Endothelial cell of umbilical vein (primary cell): ENCODE results near the gene SMIM14. TPM values are rescaled to one million over a fixed set of nuclear protein-coding genes. Genes with fewer than 3 reads are reported as not detected.
A peak's percentile ranks its signal among the peaks of the same experiment; 100 is the strongest.

Experiments
- BruUV-seq: library from RNA; stranded (reverse); fragments of 400-500 nt; replicated peaks from 2 replicates; lab custom pipeline; 2021; lab: Mats Ljungman, UMichigan
- CTCF ChIA-PET: fragments of 300-600, 350-600 bp; sonication (Branson Sonifier 250); formaldehyde crosslinking; loops from one replicate; lab custom pipeline; 2021; ENCODE audit warnings: antibody characterized with exemption, inconsistent platforms; lab: Charles Lee
- POLR2A ChIA-PET: fragments of 300-600, 350-600 bp; sonication (Branson Sonifier 250); formaldehyde crosslinking; loops from one replicate; lab custom pipeline; 2021; ENCODE audit warnings: antibody characterized with exemption, inconsistent platforms; lab: Charles Lee
- DNase-seq: peaks from one replicate; pipeline ENCODE4 v3.0.0-alpha.2; 2011; ENCODE audit warnings: low read depth, low spot score
- FAIRE-seq: peaks from 2 replicates; lab custom pipeline; 2011; peaks lifted over from hg19 to GRCh38; lab: Jason Lieb, UNC
- H2AFZ ChIP-seq: 2 replicates; pipeline ENCODE4 v1.6.0; 2012; ENCODE audit warnings: low read depth, low read length, control low read depth, inconsistent platforms
- H3K27ac ChIP-seq: 2 replicates; pipeline ENCODE4 v1.5.1; 2011; ENCODE audit warnings: low read depth, mild to moderate bottlenecking, control low read depth, low read length, moderate library complexity; ENCODE audit not compliant: insufficient read depth
- H3K27me3 ChIP-seq, 2 experiments: 2 replicates each; pipeline versions ENCODE4 v1.6.0 to v1.6.1; 2011; ENCODE audit warnings: low read length in 2 of 2, mixed read lengths in 1 of 2; ENCODE audit not compliant: control insufficient read depth in 2 of 2, insufficient read depth in 2 of 2
- H3K36me3 ChIP-seq, 2 experiments: 2 replicates in 1 of 2; 3 replicates in 1 of 2; pipeline ENCODE4 v1.5.1; 2011; ENCODE audit warnings: low read length in 2 of 2, mild to moderate bottlenecking in 1 of 2, moderate library complexity in 1 of 2; ENCODE audit not compliant: control insufficient read depth in 2 of 2, insufficient read depth in 2 of 2; ENCODE audit errors: extremely low read depth in 1 of 2
- H3K4me1 ChIP-seq: 3 replicates; pipeline ENCODE4 v1.5.1; 2011; ENCODE audit warnings: mild to moderate bottlenecking, low read length; ENCODE audit not compliant: control insufficient read depth, insufficient read depth; ENCODE audit errors: extremely low read depth
- H3K4me2 ChIP-seq: 2 replicates; pipeline ENCODE4 v1.6.1; 2011; ENCODE audit warnings: low read length, control low read depth, mixed read lengths; ENCODE audit not compliant: insufficient read depth
- H3K4me3 ChIP-seq, 3 experiments: fragments of 200-600 bp in 1 of 3; sonication (generic), shearing (Covaris generic) in 1 of 3; replicated peaks in 1 of 3; 2 replicates each; pipeline ENCODE4 v1.5.1; 2011 to 2016; ENCODE audit warnings: control low read depth in 3 of 3, low read length in 3 of 3, mild to moderate bottlenecking in 2 of 3, inconsistent platforms in 1 of 3, low read depth in 1 of 3, moderate library complexity in 1 of 3; ENCODE audit not compliant: insufficient read depth in 1 of 3
- H3K79me2 ChIP-seq: 2 replicates; pipeline ENCODE4 v1.6.0; 2012; ENCODE audit warnings: low read length, inconsistent platforms; ENCODE audit not compliant: control insufficient read depth, insufficient read depth
- H3K9ac ChIP-seq: replicated peaks from 2 replicates; pipeline ENCODE3; 2011; ENCODE audit warnings: low read length, control low read depth; ENCODE audit not compliant: insufficient read depth; ENCODE audit errors: extremely low read depth
- H3K9me1 ChIP-seq: replicated peaks from 3 replicates; pipeline ENCODE4 v1.6.0; 2011; ENCODE audit warnings: mild to moderate bottlenecking, low read length; ENCODE audit not compliant: control insufficient read depth, insufficient read depth; ENCODE audit errors: extremely low read depth
- H3K9me3 ChIP-seq: replicated peaks from 2 replicates; pipeline ENCODE4 v1.5.1; 2012; ENCODE audit warnings: low read length, inconsistent platforms; ENCODE audit not compliant: control insufficient read depth, insufficient read depth
- H4K20me1 ChIP-seq: replicated peaks from 2 replicates; pipeline ENCODE3; 2011; ENCODE audit warnings: mild to moderate bottlenecking, low read length; ENCODE audit not compliant: control insufficient read depth, insufficient read depth; ENCODE audit errors: extremely low read depth
- EZH2 ChIP-seq: IDR thresholded peaks from 2 replicates; pipeline ENCODE4 v1.6.1; 2012; ENCODE audit warnings: borderline replicate concordance, low read depth, mild to moderate bottlenecking, moderate library complexity, low read length, inconsistent platforms; ENCODE audit not compliant: severe bottlenecking
- FOS ChIP-seq: IDR thresholded peaks from 2 replicates; pipeline ENCODE4 v1.6.1; 2011; ENCODE audit warnings: mild to moderate bottlenecking, low read length, moderate library complexity, borderline replicate concordance; ENCODE audit not compliant: insufficient read depth
- GATA2 ChIP-seq: IDR thresholded peaks from 2 replicates; pipeline ENCODE4 v1.7.0; 2011; ENCODE audit warnings: low read depth, mild to moderate bottlenecking, moderate library complexity, mixed read lengths, low read length; ENCODE audit not compliant: insufficient read length, insufficient read depth
- JUN ChIP-seq: IDR thresholded peaks from 2 replicates; pipeline ENCODE4 v1.6.1; 2011; ENCODE audit warnings: borderline replicate concordance, low read depth; ENCODE audit not compliant: insufficient read length, insufficient read depth
- MAX ChIP-seq: IDR thresholded peaks from 2 replicates; pipeline ENCODE4 v1.6.1; 2011; ENCODE audit not compliant: insufficient read depth, insufficient read length
- MYC ChIP-seq: IDR thresholded peaks from one replicate; pipeline ENCODE4 v1.6.1; 2011; ENCODE audit warnings: mild to moderate bottlenecking, low read depth, low read length
- POLR2A ChIP-seq: IDR thresholded peaks from 2 replicates; pipeline ENCODE4 v1.6.1; 2012; ENCODE audit warnings: low read depth, mild to moderate bottlenecking, control low read depth, low read length
- POLR2AphosphoS5 ChIP-seq: IDR thresholded peaks from 2 replicates; pipeline ENCODE4 v1.6.1; 2012; ENCODE audit warnings: low read depth, mild to moderate bottlenecking, control low read depth, low read length, moderate library complexity; ENCODE audit not compliant: insufficient read depth
- dilution Hi-C: fragments of 300-500 bp; cut with MboI; formaldehyde crosslinking; loops from one replicate; pipeline ENCODE4 v1.15.0; 2019; ENCODE audit warnings: low sequenced_read_pairs; ENCODE audit not compliant: extremely low pct_ligation_motif_present
- intact Hi-C: fragments of 100-400 bp; cut with micrococcal nuclease; formaldehyde crosslinking; loops from one replicate; pipeline ENCODE4 v1.10.0; 2022
- polyA plus RNA-seq, 4 experiments: library from polyadenylated mRNA; depleted of rRNA in 3 of 4; stranded (reverse) in 3 of 4; unstranded in 1 of 4; fragments of >200 nt; gene quantifications; 2 replicates each; pipeline versions ENCODE4 v1.2.1 to v1.2.3, GENCODE V29; 2011 to 2012; ENCODE audit warnings: missing spikeins in 1 of 4
- total RNA-seq: library from RNA; stranded (reverse); gene quantifications from 2 replicates; pipeline ENCODE4 v1.2.3, GENCODE V29; 2021
- TF ChIP-seq, protein P1 (sequence below), 2 donors: IDR thresholded peaks; 1 replicate in 1 of 2; 2 replicates in 1 of 2; pipeline ENCODE4 v1.5.1; 2011; ENCODE audit warnings: low read length in 2 of 2, mild to moderate bottlenecking in 2 of 2, moderate library complexity in 2 of 2, control low read depth in 1 of 2, inconsistent platforms in 1 of 2, low read depth in 1 of 2; ENCODE audit not compliant: insufficient read depth in 1 of 2; ENCODE audit errors: extremely low read depth in 1 of 2

SMIM14 gene
- total and polyA plus RNA-seq, 2 donors (not counting 3 experiments of a cell fraction or from before 2014, with no cell fraction given), result 12.3 to 15.4 TPM

DNA sequence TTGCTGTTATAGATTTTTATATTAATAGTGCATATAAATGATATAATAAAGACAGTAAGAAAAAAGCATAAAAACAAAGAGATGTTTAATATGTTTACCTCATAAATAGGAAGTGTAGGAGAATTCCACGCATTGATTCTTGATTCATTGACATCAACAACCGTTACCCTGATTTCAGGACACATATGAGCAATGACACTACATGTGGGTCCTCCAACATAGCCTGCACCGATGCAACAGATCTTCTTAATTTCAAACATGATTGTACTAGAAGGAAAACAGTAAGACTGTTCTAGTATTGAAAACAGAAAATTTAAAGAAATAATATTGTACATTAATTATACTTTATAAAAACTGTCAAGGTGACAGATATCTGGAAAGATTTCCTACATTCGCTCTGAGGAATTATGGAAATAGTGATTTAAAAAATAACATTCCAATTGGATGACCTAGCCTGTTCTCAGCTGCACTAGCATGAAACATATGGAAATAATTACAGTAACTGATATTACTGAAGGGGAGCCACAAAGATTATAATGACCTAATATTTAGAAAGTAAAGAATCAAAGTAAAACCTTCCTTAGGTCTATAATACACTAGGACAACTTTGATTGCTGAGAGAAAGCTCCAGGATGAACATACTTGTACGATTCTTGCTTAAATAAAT lies 117.3 kb downstream of the SMIM14 start:
- intact Hi-C loops, result loop anchor here (10.0 kb wide), 1 partner anchor 267 kb away; no protein-coding TSS in a partner anchor
- H3K9me3 ChIP-seq, result no peaks in the 10 kb centered on the region
- DNase-seq (peak; percentile 60), FAIRE-seq (no peak)
- CTCF ChIA-PET, result interaction anchor here (0.9 kb wide), 1 partner anchor 52 kb away, joined by 3 read pairs; no protein-coding TSS in a partner anchor
- TF ChIP-seq GATA2 (no peak), JUN (no peak), MYC (no peak), POLR2A (no peak), EZH2 (no peak), POLR2AphosphoS5 (no peak), MAX (no peak), FOS (no peak)
- TF ChIP-seq, protein P1, sequence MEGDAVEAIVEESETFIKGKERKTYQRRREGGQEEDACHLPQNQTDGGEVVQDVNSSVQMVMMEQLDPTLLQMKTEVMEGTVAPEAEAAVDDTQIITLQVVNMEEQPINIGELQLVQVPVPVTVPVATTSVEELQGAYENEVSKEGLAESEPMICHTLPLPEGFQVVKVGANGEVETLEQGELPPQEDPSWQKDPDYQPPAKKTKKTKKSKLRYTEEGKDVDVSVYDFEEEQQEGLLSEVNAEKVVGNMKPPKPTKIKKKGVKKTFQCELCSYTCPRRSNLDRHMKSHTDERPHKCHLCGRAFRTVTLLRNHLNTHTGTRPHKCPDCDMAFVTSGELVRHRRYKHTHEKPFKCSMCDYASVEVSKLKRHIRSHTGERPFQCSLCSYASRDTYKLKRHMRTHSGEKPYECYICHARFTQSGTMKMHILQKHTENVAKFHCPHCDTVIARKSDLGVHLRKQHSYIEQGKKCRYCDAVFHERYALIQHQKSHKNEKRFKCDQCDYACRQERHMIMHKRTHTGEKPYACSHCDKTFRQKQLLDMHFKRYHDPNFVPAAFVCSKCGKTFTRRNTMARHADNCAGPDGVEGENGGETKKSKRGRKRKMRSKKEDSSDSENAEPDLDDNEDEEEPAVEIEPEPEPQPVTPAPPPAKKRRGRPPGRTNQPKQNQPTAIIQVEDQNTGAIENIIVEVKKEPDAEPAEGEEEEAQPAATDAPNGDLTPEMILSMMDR (IDR thresholded peaks at IDR 0.05; ENCODE audit: extremely low read depth in 1 of 2, insufficient read depth in 1 of 2, low read depth in 1 of 2, low read length in 2 of 2), result no peak
- H2AFZ ChIP-seq, result no peak overlapping the region
- H3K4me2 ChIP-seq, result peak overlapping the region; percentile 41
- H3K36me3 ChIP-seq, result peaks cover 0 to 1% of the 10 kb centered on the region in 2 experiments
- dilution Hi-C loops, result no loop called here
- H4K20me1 ChIP-seq, result no peaks in the 10 kb centered on the region
- H3K9me1 ChIP-seq, result no peaks in the 10 kb centered on the region
- BruUV-seq, result no TSS peak
- POLR2A ChIA-PET, result no interaction called here
- no peak overlapping the region for H3K4me3 ChIP-seq
- H3K4me1 ChIP-seq, result peaks cover 16% of the 10 kb centered on the region
- no peak overlapping the region for H3K9ac ChIP-seq
- no peaks in the 10 kb centered on the region for H3K27me3 ChIP-seq
- peak overlapping the region; percentile 51 for H3K27ac ChIP-seq
- peaks cover 62% of the 10 kb centered on the region for H3K79me2 ChIP-seq
